Limb (tissue), 2 donors: ENCODE measurements around the gene RAB29.
"Not testable (repeated sequence)": the region's sequence is repeated elsewhere in the genome, so short reads cannot be mapped to it uniquely, and the experiment has no call there.

Experiments
- DNase-seq, 2 donors: peaks; one replicate each; pipeline ENCODE4 v3.0.0-alpha.2; 2016; ENCODE audit errors: extremely low spot score in 2 of 2

Gene RAB29

GRCh38 chr1:205775015-205775716, at the start of gene RAB29:
TSS of gene RAB29 (minus strand) at chr1:205775482. CDS start at chr1:205774956, 526 bp downstream.
- DNase-seq, result peak; percentile 79 to 84

- no peak for DNase-seq
Observed at GRCh38 chr1:205824180-205824579, 48.9 kb upstream of the RAB29 start.

- DNase-seq, result not testable (repeated sequence)
Observed at GRCh38 chr1:205823260-205823659, 48.0 kb upstream of the RAB29 start.

- no peak for DNase-seq
Observed at GRCh38 chr1:205822397-205822796, 47.1 kb upstream of the RAB29 start.

GRCh38 chr1:205817988-205818387, 42.7 kb upstream of the RAB29 start:
- no peak for DNase-seq

GRCh38 chr1:205817364-205817763, 42.1 kb upstream of the RAB29 start:
- DNase-seq, result no peak

GRCh38 chr1:205813755-205814058, 38.4 kb upstream of the RAB29 start:
- DNase-seq, result no peak

GRCh38 chr1:205812878-205813754, 37.8 kb upstream of the RAB29 start, which contains the start of gene SLC41A1:
TSS of gene SLC41A1 (minus strand) at chr1:205813198. CDS start at chr1:205810441, 2,757 bp downstream.
- DNase-seq, result peak; percentile 94 to 96

- peak in 1 of 2 donors; percentile 43 for DNase-seq
Observed at GRCh38 chr1:205812271-205812877, 37.1 kb upstream of the RAB29 start.

- DNase-seq, result no peak
Observed at GRCh38 chr1:205811660-205812059, 36.4 kb upstream of the RAB29 start.

- DNase-seq, result no peak
Observed at GRCh38 chr1:205810448-205811157, 35.3 kb upstream of the RAB29 start.

- no peak for DNase-seq
Observed at GRCh38 chr1:205809942-205810345, 34.7 kb upstream of the RAB29 start.

- DNase-seq, result no peak
Observed at GRCh38 chr1:205809469-205809868, 34.2 kb upstream of the RAB29 start.

GRCh38 chr1:205805082-205805711, 29.9 kb upstream of the RAB29 start:
- no peak for DNase-seq

GRCh38 chr1:205804605-205805004, 29.3 kb upstream of the RAB29 start:
- no peak for DNase-seq

- no peak for DNase-seq
Observed at GRCh38 chr1:205803986-205804385, 28.7 kb upstream of the RAB29 start.

GRCh38 chr1:205802060-205802459, 26.8 kb upstream of the RAB29 start:
- no peak for DNase-seq

- no peak for DNase-seq
Observed at GRCh38 chr1:205800981-205801703, 25.9 kb upstream of the RAB29 start.

GRCh38 chr1:205800427-205800826, 25.1 kb upstream of the RAB29 start:
- no peak for DNase-seq

GRCh38 chr1:205798577-205798976, 23.3 kb upstream of the RAB29 start:
- DNase-seq, result no peak
